HG03066 (cell line): ENCODE data around the gene TRAPPC3.
A peak's percentile ranks its signal among the peaks of the same experiment; 100 is the strongest.
"Not testable (repeated sequence)": the region's sequence is repeated elsewhere in the genome, so short reads cannot be mapped to it uniquely, and the experiment has no call there.

Experiments used
- ATAC-seq: cut with Tn5 transposase; IDR thresholded peaks from one replicate; pipeline ENCODE4 v1.9.1; 2021; ENCODE audit warnings: low read depth; ENCODE audit not compliant: unreplicated experiment

The TRAPPC3 gene

DNA sequence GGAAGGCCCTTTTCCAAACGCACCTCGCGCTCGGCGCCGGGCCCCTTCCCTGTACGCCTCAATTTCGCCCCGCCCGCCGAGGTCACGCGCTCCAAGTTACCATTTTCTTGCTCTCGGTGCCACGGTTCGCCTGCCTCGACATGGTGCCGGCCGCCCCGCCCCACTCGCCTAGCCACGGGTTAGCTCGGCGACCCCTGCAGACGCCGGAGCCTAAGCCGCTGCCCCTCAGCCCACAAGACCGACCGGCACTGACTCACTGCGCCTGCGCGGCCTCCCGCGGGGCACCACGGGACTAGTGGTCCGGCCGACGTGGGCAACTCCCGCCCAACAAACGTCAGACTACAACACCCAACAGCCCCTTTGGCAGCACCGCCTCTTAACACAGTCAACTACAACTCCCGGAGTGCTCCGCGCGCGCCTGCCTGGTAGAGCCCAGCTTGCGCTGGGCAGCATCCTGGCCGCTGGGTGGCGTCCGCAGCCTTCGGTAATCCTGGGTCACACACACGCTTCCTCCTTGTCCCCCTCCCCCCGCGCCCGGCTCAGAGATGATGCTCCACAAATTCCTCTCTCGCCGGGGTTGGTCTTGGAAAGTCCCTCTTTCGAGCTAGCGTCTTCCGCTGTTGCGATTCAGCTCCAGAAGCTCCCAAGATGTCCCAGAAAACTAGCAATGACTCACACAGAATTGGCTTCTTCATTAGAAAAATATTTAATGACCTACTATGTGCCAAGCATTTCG, at the start of gene TRAPPC3:
TRAPPC3 (minus strand) TSS at position 250 of the 736 bp plus-strand sequence; CDS start at position 142, 108 bp downstream.
- peak; percentile 82 for ATAC-seq

DNA sequence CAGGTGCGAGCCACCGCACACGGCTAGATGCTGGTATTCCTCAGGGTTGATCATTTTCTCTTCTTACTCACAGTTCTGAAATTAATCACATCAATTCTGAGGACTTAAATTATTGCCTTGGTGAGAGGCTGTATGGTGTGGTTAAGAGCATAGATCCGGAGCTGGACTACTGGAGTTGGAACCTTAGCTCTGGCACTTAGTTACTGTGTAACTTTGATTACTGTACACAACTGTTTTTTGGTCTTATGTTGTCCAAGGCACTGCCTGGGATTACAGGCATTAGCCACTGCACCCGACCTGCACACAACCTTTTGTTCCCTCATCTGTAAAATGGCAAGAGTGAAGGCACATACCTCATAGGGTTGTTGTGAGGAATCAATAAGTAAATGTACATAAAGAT, 49.4 kb upstream of the TRAPPC3 start:
- no peak for ATAC-seq

DNA sequence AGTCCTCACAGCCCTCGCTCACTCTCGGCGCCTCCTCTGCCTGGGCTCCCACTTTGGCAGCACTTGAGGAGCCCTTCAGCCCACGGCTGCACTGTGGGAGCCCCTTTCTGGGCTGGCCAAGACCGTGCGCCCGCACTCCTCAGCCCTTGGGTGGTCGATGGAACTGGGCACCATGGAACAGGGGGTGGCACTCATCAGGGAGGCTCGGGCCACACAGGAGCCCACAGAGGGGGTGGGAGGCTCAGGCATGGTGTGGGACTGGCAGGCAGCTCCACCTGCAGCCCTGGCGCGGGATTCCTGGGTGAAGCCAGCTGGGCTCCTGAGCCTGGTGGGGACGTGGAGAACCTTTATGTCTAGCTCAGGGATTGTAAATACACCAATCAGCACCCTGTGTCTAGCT, 47.5 kb upstream of the TRAPPC3 start:
- ATAC-seq: not testable (repeated sequence)

DNA sequence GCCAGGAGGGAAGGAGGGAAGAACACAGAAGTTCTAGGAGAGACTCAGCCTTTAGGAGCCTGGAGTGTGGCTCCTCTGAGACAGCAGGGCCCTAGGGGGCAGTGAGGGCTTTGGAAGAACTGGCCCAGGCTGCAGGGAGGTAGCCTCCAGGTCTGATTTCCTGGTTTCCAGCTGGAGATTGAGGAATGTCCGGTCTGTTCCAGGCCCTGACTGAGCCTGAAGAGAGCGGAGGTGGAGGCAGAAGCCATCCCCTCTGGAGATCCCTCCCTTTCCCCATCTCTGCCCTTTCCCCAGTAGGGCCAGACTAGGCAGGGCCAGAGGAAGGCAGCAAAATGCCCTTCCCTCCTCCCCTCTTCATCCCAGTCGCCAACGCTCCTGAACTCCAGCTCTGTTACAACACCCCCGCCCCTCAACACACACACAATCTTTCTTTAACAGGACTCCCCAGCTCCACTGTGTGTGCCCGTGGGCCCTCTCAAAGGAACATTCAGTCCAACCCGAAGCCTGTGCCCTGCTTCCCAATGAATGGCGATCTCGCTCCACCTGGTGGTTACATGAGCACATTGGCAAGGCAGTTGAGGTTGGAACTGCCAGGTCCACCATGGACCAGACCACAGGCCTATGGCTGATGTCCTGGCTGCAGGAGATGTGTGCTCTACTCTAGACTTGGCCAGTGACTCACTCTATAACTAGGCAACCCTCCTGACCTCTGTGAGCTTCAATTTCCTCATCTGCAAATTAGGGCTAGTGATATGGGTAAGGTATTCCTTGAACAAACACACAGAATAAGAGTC, 38.7 kb upstream of the TRAPPC3 start:
- peak; percentile 75 for ATAC-seq

DNA sequence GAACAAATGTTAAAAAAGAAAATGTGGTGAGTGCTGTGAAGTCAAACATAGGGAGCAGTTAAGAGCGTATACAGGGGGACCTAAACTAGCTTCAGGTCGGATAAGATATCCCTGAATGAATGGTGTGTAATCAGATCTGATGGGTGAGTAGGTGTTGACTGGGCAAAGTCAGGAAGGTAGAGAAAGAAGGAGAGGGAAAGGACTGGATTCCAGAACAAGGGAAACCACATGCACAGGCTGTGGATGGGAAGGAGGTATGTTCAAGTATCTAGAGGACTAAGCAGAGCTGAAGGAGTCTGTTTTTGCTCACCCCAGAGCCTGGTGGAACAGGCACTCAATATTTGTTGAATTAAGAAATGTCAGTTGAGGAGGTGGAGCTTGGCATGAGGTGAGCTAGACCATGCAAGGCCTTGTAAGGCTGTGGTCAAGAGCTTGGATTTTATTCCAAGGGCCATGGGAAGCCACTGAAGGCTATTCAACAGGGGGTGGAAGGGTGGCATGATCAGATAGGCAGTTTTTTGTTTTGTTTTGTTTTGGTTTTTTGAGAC, 34.1 kb upstream of the TRAPPC3 start:
- ATAC-seq: no peak

DNA sequence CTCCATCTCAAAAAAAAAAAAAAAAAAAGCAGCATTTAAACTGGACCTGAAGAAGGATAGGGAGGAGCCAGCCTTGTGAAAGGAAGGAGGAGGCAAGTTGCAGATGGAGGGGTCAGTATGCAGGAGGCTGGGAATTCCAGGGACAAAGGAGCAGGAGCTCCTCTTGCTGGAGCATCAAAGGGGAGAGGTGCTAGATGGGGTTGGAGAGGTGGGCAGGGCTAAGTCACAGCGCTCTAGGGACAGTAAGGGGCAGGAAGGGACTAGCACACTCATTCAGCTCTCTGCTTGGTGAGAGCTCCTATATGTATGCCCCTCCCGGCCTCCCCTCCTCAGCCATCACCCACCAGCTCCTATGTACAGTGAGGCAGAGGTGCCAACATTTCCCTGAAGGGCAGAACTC, 33.4 kb upstream of the TRAPPC3 start:
- ATAC-seq: no peak

DNA sequence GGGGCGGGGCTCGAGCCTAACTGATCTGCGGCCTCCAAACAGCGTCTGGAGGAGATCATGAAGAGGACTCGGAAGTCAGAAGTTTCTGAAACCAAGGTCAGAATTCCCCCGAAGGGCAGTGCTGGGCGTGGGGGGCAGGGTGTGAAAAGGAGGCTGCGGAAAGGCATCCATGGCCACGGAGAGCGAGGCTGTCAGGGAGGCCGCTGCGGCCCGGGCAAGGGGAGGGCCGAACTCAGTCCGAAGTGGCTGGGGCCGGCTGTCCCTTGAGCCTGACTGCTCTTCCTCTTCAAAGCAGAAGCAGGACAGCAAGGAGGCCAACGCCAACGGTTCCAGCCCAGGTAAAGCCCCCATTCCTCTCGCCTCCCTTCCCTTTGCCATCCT, 29.9 kb upstream of the TRAPPC3 start:
- no peak for ATAC-seq

DNA sequence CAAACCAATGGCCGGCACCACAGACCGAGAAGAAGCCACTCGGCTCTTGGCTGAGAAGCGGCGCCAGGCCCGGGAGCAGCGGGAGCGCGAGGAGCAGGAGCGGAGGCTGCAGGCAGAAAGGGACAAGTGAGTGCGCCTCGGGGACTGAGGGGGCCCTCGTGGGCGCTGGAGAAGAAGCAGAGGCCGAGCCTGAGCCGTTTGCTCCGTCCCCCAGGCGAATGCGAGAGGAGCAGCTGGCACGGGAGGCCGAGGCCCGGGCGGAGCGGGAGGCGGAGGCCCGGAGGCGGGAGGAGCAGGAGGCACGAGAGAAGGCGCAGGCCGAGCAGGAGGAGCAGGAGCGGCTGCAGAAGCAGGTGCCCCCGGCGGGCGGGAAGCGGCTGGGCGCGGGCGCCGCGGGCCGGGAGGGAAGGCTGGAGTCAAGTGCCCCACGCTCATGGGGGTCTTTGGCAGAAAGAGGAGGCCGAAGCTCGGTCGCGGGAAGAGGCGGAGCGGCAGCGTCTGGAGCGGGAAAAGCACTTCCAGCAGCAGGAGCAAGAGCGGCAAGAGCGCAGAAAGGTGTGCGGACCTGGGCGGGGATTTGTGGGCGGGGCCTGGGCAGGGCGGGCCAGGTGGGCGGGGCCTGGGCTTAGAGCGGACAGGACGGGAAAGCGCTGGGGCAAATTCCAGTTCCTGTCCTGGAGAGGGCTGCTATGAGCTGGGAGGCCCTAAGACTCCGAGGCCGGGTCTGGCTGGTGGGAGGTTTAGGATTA, 29.4 kb upstream of the TRAPPC3 start:
- no peak for ATAC-seq

DNA sequence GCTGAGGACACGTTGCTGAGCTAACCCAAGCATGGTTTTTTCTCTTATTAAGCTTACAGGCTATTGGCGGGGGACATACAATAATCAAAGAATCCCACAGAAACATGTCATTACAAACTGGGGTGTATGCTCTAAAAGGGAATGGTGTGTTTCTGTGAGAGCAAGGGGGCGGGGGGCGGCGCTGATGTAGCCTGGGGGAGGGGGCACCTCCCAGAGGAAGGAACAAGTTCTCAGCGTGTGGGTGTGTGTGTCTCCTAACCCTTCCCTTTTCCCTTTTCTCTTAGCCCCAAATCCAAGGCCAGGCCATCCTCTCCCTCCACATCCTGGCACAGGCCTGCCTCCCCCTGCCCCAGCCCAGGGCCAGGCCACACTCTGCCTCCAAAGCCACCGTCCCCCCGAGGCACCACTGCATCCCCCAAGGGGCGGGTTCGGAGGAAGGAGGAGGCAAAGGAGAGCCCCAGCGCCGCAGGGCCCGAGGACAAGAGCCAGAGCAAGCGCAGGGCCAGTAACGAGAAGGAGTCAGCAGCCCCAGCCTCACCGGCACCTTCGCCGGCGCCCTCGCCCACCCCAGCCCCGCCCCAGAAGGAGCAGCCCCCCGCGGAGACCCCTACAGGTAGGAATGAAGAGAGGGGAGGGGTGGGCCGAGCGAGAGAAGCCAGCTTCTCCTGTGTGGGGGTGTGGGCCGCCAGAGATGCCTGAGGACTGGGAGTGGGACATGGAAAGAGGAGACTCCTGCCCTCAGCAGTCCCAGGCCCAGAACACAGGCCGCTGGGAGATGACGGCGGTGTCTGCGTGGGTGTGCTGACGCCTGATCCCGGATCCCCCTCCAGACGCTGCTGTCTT, 28.5 kb upstream of the TRAPPC3 start:
- no peak for ATAC-seq

DNA sequence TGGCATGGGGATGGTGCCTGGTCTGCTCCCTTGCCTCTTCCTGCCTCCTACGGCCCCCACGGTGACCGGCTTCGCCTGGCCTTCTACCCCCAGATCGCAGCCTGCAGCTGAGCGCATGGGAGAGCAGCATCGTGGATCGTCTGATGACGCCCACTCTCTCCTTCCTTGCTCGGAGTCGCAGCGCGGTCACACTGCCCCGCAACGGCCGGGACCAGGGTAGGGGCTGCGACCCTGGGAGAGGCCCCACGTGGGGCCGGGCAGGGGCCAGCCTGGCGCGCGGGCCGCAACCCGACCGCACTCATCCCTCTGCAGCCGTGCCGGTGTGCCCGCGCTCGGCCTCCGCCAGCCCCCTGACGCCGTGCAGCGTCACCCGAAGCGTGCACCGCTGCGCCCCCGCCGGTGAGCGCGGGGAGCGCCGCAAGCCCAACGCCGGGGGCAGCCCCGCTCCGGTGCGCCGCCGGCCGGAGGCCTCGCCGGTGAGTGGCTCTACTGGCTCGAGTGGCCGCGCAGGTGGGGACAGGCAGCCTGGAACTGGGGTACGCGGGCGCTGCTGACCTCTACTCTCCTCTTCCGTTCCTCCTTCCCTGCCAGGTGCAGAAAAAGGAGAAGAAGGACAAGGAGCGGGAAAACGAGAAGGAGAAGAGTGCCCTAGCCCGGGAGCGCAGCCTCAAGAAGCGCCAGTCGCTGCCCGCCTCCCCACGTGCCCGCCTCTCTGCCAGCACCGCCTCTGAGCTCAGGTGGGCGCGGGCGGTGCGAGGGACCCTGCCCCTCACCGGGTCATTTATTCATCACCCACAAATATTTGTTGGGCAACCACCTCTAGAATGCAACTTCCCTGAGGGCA, 27.0 kb upstream of the TRAPPC3 start:
- no peak for ATAC-seq

DNA sequence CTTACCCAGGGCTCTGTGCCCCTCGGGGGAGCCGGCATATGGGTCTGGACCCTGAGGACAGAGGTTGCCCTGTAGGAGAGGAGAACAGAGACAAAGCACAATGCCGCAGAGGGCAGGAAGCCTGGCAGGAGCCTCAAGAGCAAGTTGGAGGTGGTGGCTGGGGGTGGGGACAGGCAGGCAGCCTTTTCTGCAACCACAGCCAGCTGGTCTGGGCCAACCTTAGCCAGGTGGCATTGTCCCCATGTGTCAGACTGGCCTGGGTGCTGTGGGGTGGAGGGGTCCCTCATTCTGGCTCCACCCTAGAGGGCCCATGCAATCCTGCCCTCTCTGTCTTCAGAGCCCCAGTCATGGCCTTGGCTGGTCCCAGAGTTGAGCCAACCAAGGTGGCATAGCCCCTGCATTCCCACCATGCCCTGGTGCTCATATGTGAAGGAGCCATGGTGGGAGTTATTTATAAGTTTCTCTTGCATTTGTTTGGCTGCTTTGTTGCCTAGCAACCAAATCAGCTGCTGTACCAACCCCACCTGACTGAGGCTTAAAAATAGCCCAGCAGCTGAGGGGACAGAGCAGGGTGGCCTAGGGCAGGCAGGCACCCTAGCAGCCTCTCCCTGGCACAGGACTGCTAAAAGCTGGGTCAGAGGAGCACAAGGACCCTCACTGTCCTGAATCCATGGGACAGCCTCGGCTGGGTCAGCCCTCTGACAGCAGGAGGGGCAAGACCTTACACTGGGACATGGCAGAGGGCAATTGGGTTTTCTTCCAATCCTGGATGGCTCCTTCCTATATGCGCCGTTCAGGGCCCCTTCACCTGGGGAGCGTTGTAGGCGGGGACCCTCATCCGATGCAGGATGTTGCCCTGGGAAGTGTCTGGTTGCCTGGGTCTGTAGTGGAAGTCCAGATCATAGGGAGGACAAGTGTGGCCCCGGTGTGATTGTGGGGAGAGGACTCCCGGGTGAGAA, 26.1 kb upstream of the TRAPPC3 start:
- ATAC-seq: no peak

DNA sequence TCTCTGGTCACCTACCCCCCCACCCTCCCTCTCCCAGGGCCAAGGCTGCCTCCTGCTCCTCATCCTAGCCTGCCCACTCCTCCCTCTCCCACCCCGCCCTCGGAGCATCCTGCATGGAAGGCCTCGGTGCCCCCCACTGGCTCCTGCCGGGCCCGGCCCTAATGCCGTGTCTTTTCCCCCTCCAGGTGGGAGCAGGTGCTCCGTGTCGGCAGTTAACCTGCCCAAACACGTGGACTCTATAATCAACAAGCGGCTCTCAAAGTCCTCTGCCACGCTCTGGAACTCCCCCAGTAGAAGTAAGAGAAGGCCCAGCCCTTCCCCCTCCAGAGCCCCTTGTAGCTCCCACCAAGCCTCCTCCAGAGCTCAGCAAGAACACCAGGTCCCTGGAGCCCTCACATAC, 25.4 kb upstream of the TRAPPC3 start:
- ATAC-seq: no peak

DNA sequence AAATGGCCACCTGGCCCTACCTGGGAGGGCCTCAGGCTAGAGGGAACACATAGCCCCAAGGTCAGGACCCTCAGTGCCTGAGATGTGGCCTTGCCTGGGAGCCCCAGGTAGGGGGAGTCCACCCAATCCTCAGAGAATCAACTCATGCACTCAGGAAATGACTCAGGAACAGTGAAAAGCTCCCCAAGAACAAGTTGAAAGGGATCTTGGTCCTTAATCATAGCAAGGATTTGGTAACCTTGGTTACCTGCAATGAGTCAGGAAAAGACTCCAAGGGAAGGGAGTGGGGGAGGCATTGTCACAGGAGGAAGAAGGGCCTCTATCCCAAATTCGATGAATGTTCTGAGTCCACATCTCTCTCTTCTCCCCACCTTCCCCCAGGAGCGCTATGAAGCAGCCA, 23.7 kb upstream of the TRAPPC3 start:
- ATAC-seq: no peak

DNA sequence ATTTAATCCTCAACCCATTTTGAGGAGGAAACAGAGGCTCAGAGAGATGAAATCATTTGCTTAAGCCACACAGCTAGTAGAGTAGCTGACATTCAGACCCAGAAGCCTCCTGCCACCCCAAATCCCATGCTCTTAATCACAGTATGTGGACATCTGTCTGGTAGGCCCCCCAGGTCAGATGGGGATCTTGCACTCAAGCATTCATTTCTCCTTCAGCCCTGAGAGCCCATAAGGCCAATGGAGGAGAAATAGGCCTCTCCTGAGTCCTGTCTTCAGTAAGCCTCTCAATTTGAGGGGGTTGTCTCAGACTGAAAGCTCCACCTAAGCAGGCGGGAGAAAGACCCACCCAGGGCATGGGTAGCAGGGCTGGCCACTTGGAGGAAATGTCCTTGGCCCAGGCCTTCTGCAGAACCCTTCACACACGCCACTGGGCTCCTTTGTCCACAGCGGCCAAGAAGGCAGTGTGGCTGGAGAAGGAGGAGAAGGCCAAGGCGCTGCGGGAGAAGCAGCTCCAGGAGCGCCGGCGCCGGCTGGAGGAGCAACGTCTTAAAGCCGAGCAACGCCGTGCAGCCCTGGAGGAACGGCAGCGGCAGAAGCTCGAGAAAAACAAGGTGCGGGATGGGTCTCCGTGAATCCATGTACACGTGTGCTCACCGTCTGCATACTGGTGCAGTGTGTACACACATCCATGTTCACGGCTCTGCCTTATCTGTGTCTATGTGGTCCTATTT, 22.9 kb upstream of the TRAPPC3 start:
- no peak for ATAC-seq

DNA sequence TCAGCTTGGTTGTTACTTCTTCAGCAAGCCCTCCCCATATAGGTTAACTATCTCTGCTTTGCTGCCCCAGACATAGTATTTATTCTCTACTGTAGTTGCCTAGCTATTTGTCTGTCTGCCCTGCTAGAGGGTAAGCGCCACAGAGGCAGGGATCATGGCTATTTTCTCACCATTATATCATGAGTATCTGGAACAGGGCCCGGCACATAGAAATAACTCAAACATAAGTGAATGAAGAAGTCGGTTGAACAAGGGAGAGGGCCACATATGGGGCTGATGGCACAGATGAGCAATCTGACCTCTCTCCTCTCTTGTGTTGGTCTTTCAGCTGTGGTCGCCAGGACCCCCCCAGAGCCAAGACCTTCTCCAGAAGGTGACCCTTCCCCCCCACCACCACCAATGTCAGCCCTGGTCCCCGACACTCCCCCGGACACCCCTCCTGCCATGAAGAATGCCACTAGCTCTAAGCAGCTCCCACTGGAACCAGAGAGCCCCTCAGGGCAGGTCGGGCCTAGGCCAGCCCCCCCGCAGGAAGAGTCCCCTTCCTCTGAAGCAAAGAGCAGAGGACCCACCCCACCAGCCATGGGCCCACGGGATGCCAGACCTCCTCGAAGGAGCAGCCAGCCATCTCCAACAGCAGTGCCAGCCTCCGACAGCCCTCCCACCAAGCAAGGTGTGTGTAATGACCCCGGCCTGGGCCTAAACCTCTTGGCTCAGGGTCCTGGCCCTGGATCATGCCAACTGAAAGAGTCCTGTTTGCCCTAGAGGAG, 21.5 kb upstream of the TRAPPC3 start:
- no peak for ATAC-seq

DNA sequence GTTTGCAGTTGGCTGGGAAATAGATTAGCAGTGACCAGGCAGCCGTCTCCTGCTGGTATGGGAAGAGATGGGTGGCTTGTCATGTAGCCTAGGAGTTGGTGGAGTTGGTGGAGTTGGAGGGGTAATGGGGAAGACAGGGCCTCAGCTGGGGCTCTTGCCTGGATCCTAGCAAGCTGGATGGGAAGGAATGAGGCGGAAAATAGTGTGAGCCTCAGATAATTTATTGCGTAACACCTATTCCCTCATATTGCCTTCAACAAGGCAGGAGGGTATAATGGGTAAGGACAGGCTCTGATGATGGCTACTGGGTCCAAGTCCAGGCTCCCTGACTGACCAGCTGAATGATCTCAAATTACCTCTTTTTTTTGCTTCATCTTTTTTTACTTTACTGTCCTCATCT, 19.2 kb upstream of the TRAPPC3 start:
- no peak for ATAC-seq
